ENCODE results near the gene KCNQ1. TPM values are rescaled to one million over a fixed set of nuclear protein-coding genes. Genes with fewer than 3 reads are reported as not detected.

KCNQ1 gene
- total RNA-seq, 1 experiment from 2014 or later: 2.3 TPM

- Histone ChIP-seq H2BK5ac (ENCODE audit: insufficient read length, low read length) (no peak overlapping the region), H3K9ac (ENCODE audit: extremely low read depth, insufficient read length, low read length) (no peak overlapping the region), H2AFZ (ENCODE audit: low read length) (no peak overlapping the region), H3K14ac (ENCODE audit: insufficient read depth, low read length) (peak overlapping the region; percentile 67; the same call in 1 of the 2 replicates), H2BK15ac (ENCODE audit: low read depth, low read length) (no peak overlapping the region), H3K4me2 (ENCODE audit: insufficient read depth, insufficient read length, low read length) (no peak overlapping the region), H2AK5ac (ENCODE audit: insufficient read length, low read length) (no peak overlapping the region), H3K27ac (ENCODE audit: insufficient read length, low read depth, low read length) (no peak overlapping the region), H3K9me3 (ENCODE audit: control insufficient read depth, low read depth, low read length) (no peaks in the 10 kb centered on the region), H3K4me1 (ENCODE audit: insufficient read depth, low read length) (no peaks in the 10 kb centered on the region), H3T11ph (ENCODE audit: low read length) (no peak overlapping the region), H3K79me2 (ENCODE audit: insufficient read depth, low read length) (no peaks in the 10 kb centered on the region), H3K79me1 (ENCODE audit: insufficient read depth, low read depth, low read length, poor library complexity, severe bottlenecking) (no peaks in the 10 kb centered on the region), H2BK120ac (ENCODE audit: low read depth, low read length, poor library complexity, severe bottlenecking) (no peak overlapping the region), H3K27me3 (ENCODE audit: insufficient read depth, low read length) (peaks cover 2% of the 10 kb centered on the region; the same call in 1 of the 2 replicates), H3K23me2 (ENCODE audit: insufficient read length, low read depth, low read length, poor library complexity, severe bottlenecking) (no peaks in the 10 kb centered on the region), H3K18ac (ENCODE audit: insufficient read length, low read depth, low read length) (no peak overlapping the region), H2BK20ac (ENCODE audit: low read depth, low read length, poor library complexity, severe bottlenecking) (no peak overlapping the region), H2BK12ac (ENCODE audit: insufficient read length, low read depth, low read length) (no peak overlapping the region), H4K8ac (replicated peaks; ENCODE audit: insufficient read length, low read depth, low read length) (no peak overlapping the region), H3K56ac (ENCODE audit: insufficient read length, low read depth, low read length) (no peak overlapping the region), H3K23ac (ENCODE audit: insufficient read length, low read depth, low read length) (no peak overlapping the region), H4K20me1 (ENCODE audit: control insufficient read depth, insufficient read depth, insufficient read length) (no peaks in the 10 kb centered on the region), H4K91ac (ENCODE audit: insufficient read length, low read depth, low read length) (no peak overlapping the region), H4K5ac (ENCODE audit: insufficient read length, low read depth, low read length) (no peak overlapping the region), H3K4ac (ENCODE audit: low read depth, low read length) (no peak overlapping the region)
- peaks cover 95% of the 10 kb centered on the region for H3K27me3 Mint-ChIP-seq (ENCODE audit: low read depth)
- H3K4me3 Mint-ChIP-seq: no peak overlapping the region
- H3K27ac Mint-ChIP-seq: peak overlapping the region in 1 of 3 experiments; percentile 67; a peak in 1 of 7 replicates
- no peak for TF ChIP-seq CTCF (conservative IDR thresholded peaks at IDR 0.05)
- no peak for DNase-seq
- no peaks in the 10 kb centered on the region; a peak in 1 of 5 replicates for H3K9me3 Mint-ChIP-seq
- H3K4me1 Mint-ChIP-seq: peaks cover 0 to 9% of the 10 kb centered on the region in 2 experiments; a peak in 1 of 4 replicates
- no CpG with 5 or more reads among the region's 24 CpGs for WGBS (ENCODE audit: extremely low coverage, insufficient read length, low lambda C conversion rate)
- H3K36me3 Mint-ChIP-seq (ENCODE audit: insufficient read depth in 1 of 3, low read depth in 3 of 3): no peaks in the 10 kb centered on the region
Observed at GRCh38 chr11:2746401-2747247, 301.8 kb downstream of the KCNQ1 start.

Data from H9 (cell line).